SU-DHL-6 (cell line): ENCODE data around the gene SULT1A3.

Source experiments
- H2AFZ ChIP-seq: fragments of 200-600 bp; sonication (generic); 2 replicates; pipeline ENCODE4 v1.6.1; 2014; ENCODE audit warnings: low read depth, mild to moderate bottlenecking, moderate library complexity, mixed read lengths, antibody characterized with exemption, low read length; ENCODE audit not compliant: severe bottlenecking
- H3F3A ChIP-seq: fragments of 200-600 bp; shearing (Covaris generic); 2 replicates; pipeline ENCODE4 v1.6.0; 2016; ENCODE audit warnings: antibody characterized with exemption, mild to moderate bottlenecking; ENCODE audit not compliant: insufficient read depth
- H3K27ac ChIP-seq: fragments of 200-600 bp; sonication (generic); 2 replicates; pipeline ENCODE4 v1.5.1; 2016; ENCODE audit warnings: low read depth, mild to moderate bottlenecking, low read length, moderate library complexity, mixed read lengths
- H3K27me3 ChIP-seq: fragments of 200-600 bp; sonication (generic), shearing (Covaris generic); 2 replicates; pipeline ENCODE4 v1.6.0; 2014; ENCODE audit warnings: mild to moderate bottlenecking, low read length
- H3K36me3 ChIP-seq: fragments of 200-600 bp; sonication (generic); 2 replicates; pipeline ENCODE4 v1.6.1; 2014; ENCODE audit warnings: mild to moderate bottlenecking, low read length, mixed read lengths
- H3K4me2 ChIP-seq: fragments of 300-600, 200-600 bp; shearing (Covaris generic), sonication (generic); 2 replicates; pipeline ENCODE4 v1.6.0; 2014; ENCODE audit warnings: low read length, low read depth, mild to moderate bottlenecking; ENCODE audit not compliant: poor library complexity, severe bottlenecking
- H3K4me3 ChIP-seq: fragments of 200-600 bp; sonication (generic); 2 replicates; pipeline ENCODE4 v1.5.1; 2014; ENCODE audit warnings: antibody characterized with exemption, low read length, mild to moderate bottlenecking, mixed read lengths; ENCODE audit not compliant: insufficient read depth, poor library complexity, severe bottlenecking
- H3K79me2 ChIP-seq: fragments of 200-600 bp; sonication (generic); 2 replicates; pipeline ENCODE4 v1.6.1; 2014; ENCODE audit warnings: mild to moderate bottlenecking, low read length, moderate library complexity; ENCODE audit not compliant: insufficient read depth
- H3K9ac ChIP-seq: fragments of 200-600 bp; sonication (generic); 2 replicates; pipeline ENCODE4 v1.7.0; 2014; ENCODE audit warnings: mild to moderate bottlenecking, low read length
- H3K9me2 ChIP-seq: fragments of 200-600 bp; sonication (generic); replicated peaks from 2 replicates; pipeline ENCODE4 v1.6.1; 2014; ENCODE audit warnings: low read length; ENCODE audit not compliant: insufficient read depth
- H3K9me3 ChIP-seq: fragments of 200-600 bp; sonication (generic); 2 replicates; pipeline ENCODE4 v1.6.1; 2014; ENCODE audit warnings: low read length, mixed read lengths; ENCODE audit not compliant: insufficient read depth
- H4K20me1 ChIP-seq: fragments of 200-600 bp; sonication (generic); 2 replicates; pipeline ENCODE4 v1.6.1; 2014; ENCODE audit warnings: low read depth, mild to moderate bottlenecking, antibody characterized with exemption, low read length, moderate library complexity, mixed read lengths
- CTCF ChIP-seq: fragments of 200-600 bp; sonication (generic); IDR thresholded peaks from one replicate; pipeline ENCODE4 v1.5.1; 2017; ENCODE audit warnings: antibody characterized with exemption, mild to moderate bottlenecking, low read length, moderate library complexity; ENCODE audit not compliant: insufficient read depth, poor library complexity, severe bottlenecking
- EZH2phosphoT487 ChIP-seq: fragments of 200-600 bp; sonication (generic), shearing (Covaris generic); conservative IDR thresholded peaks from 2 replicates; pipeline ENCODE4 v1.6.1; 2018; ENCODE audit warnings: mild to moderate bottlenecking, antibody characterized with exemption, low read length, moderate library complexity, mixed read lengths

The SULT1A3 gene

GRCh38 chr16:30180741-30181140, 18.3 kb upstream of the SULT1A3 start:
- H2AFZ ChIP-seq, result no peak overlapping the region
- no peak overlapping the region for H3K4me3 ChIP-seq
- H3K27ac ChIP-seq, result no peak overlapping the region
- TF ChIP-seq EZH2phosphoT487 (no peak), CTCF (no peak)
- no peaks in the 10 kb centered on the region for H3K9me2 ChIP-seq
- peaks cover 15% of the 10 kb centered on the region for H3F3A ChIP-seq
- no peak overlapping the region for H3K9ac ChIP-seq
- H3K9me3 ChIP-seq, result no peaks in the 10 kb centered on the region
- H4K20me1 ChIP-seq, result no peaks in the 10 kb centered on the region
- no peak overlapping the region for H3K4me2 ChIP-seq
- peaks cover 9% of the 10 kb centered on the region for H3K79me2 ChIP-seq
- no peaks in the 10 kb centered on the region for H3K27me3 ChIP-seq
- H3K36me3 ChIP-seq, result peaks cover 6% of the 10 kb centered on the region; the same call in 1 of the 2 replicates

GRCh38 chr16:30183233-30184095, 15.6 kb upstream of the SULT1A3 start, which contains the start of gene CORO1A:
CORO1A (plus strand) TSS chr16:30183602; CDS start chr16:30185210, 1,608 bp downstream.
- Histone ChIP-seq H2AFZ (peak within 1 kb of the TSS; percentile 73), H4K20me1 (no peaks in the 10 kb centered on the region; the same call in 1 of the 2 replicates), H3K27ac (peak within 1 kb of the TSS; percentile 98), H3F3A (peaks cover 38% of the 10 kb centered on the region), H3K4me3 (peak within 1 kb of the TSS; percentile 94), H3K9me2 (no peaks in the 10 kb centered on the region), H3K9me3 (no peaks in the 10 kb centered on the region), H3K27me3 (no peaks in the 10 kb centered on the region), H3K4me2 (peak within 1 kb of the TSS; percentile 97), H3K9ac (peak within 1 kb of the TSS; percentile 100), H3K79me2 (peaks cover 15% of the 10 kb centered on the region), H3K36me3 (peaks cover 16% of the 10 kb centered on the region)
- TF ChIP-seq CTCF (no peak), EZH2phosphoT487 (no peak)

GRCh38 chr16:30184096-30184890, 14.8 kb upstream of the SULT1A3 start:
- H3K79me2 ChIP-seq, result peaks cover 15% of the 10 kb centered on the region
- no peak overlapping the region for H2AFZ ChIP-seq
- H3K9me3 ChIP-seq, result no peaks in the 10 kb centered on the region
- peak overlapping the region; percentile 100 for H3K9ac ChIP-seq
- H3F3A ChIP-seq, result peaks cover 38% of the 10 kb centered on the region
- peaks cover 16% of the 10 kb centered on the region for H3K36me3 ChIP-seq
- H3K4me3 ChIP-seq, result peak overlapping the region; percentile 94
- no peaks in the 10 kb centered on the region for H3K27me3 ChIP-seq
- H4K20me1 ChIP-seq, result no peaks in the 10 kb centered on the region; the same call in 1 of the 2 replicates
- H3K27ac ChIP-seq, result peak overlapping the region; percentile 98
- TF ChIP-seq CTCF, result no peak
- TF ChIP-seq EZH2phosphoT487, result no peak
- H3K9me2 ChIP-seq, result no peaks in the 10 kb centered on the region
- H3K4me2 ChIP-seq, result peak overlapping the region; percentile 97
